Embryonic facial prominence (tissue), 1 donor: Measurements from ENCODE around the gene TTLL4.

ENCODE experiments used
- DNase-seq: peaks from one replicate; pipeline ENCODE4 v3.0.0-alpha.2; 2016; ENCODE audit errors: extremely low spot score

Gene TTLL4

GRCh38 chr2:218713922-218714321 lies 3.3 kb downstream of the TTLL4 start:
- no peak for DNase-seq

- DNase-seq, result no peak
Measured at GRCh38 chr2:218716070-218716469, 5.4 kb downstream of the TTLL4 start.

GRCh38 chr2:218717262-218717661 lies 6.6 kb downstream of the TTLL4 start:
- no peak for DNase-seq

DNA sequence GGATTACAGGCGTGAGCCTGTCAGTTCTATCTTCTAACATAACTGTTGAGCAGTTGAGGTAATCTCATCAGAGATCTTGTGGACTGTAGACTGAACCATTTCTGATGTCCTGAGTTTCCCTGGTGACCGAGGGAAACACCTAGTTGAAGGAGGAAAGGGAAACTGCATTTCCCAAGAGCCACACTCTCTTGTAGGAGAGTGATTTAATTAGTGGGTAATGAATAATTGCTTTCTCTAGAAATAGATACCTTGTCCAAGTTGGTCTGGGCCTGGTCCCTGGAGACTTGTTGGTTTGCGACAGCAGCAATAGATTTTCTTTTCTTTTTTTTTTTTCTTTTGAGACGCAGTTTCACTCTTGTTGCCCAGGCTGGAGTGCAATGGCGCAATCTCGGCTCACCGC lies 7.4 kb downstream of the TTLL4 start:
- no peak for DNase-seq

DNA sequence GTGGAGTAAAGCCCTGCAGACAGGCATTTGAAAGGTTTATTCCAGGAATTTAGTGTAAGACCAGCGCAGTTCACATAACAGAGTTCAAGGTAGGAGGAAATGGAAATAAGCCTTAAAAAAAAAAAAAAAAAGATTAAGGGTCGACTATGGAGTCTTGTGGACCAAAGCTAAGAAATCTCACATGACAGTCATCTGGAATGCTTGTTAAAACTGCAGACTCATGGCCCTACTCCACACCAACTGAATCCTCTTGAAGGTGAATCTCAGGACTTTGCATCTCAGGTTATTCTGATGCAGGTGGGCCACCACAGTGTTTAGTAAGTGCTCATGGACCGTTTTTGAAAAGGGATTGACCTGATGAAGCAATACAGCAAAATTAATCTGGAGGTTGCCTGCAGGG lies 8.8 kb downstream of the TTLL4 start:
- no peak for DNase-seq

DNA sequence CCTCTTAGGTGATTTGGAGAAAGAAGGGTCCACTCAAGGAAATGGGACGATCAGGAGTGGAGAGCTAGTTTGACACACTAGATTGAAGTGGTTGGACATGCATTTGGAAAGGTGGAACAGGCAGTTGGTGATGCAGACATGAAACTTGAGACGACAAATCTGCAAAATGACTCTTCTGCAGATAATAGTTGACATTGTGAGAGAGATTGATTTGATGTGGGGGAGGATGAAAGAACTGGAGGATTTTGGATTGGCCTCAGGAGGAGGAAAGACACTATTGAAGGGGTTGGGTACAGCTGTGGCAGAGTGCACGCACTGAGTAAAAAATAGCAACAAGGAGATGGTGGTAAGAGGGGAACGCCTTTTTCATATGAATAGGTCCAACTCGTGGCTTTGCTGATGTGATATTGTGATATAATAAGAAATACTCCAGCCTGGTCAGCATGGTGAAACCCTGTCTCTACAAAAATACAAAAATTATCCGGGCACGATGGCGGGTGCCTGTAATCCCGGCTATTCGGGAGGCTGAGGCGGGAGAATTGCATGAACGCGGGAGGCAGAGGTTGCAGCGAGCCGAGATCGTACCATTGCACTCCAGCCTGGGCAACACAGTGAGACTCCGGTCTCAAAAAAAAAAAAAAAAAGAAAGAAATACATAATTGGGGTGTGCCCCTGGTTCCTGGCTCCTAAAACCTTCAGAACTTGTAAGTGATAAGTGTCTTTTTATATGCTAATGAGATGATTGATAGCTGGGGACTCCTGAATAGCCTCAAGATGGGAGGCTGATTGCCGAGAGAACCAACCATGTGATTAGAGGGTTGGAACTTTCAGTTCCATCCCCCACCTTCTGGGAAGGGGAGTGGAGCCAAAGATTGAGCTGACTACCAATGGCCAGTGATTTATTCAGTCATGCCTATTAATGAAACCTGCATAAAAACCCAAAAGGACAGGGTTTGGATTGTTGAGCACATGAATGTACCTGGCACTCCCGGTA lies 9.7 kb downstream of the TTLL4 start:
- no peak for DNase-seq

- no peak for DNase-seq
Measured at GRCh38 chr2:218721488-218721887, 10.9 kb downstream of the TTLL4 start.

- DNase-seq, result no peak
Measured at GRCh38 chr2:218721934-218722333, 11.3 kb downstream of the TTLL4 start.

GRCh38 chr2:218722419-218722818 lies 11.8 kb downstream of the TTLL4 start:
- no peak for DNase-seq

GRCh38 chr2:218722876-218723785 lies 12.5 kb downstream of the TTLL4 start:
- DNase-seq, result no peak

DNA sequence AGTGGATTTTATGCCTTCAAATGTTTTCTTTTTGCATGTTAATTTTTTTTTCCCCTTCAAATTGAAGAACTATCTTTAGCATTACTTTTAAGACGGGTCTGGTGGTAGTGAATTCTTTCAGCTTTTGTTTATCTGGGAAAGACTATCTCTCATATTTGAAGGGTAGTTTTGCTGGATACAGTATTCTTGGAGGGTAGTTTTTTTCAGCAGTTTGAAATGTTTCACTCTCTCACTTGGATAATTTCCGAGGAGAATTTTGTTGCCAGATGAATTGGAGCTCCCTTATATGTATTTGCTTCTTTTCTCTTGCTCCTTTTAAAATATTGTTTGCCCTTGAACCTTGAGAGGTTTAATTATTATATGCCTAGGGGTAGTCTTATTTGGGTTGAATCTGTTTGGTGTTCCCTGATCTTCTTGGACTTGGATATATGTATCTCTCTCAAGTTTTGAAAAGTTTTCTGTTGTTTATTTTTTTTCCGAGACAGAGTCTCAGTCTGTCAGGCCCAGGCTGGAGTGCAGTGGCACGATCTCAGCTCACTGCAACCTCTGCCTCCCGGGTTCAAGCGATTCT lies 15.5 kb downstream of the TTLL4 start:
- no peak for DNase-seq

DNA sequence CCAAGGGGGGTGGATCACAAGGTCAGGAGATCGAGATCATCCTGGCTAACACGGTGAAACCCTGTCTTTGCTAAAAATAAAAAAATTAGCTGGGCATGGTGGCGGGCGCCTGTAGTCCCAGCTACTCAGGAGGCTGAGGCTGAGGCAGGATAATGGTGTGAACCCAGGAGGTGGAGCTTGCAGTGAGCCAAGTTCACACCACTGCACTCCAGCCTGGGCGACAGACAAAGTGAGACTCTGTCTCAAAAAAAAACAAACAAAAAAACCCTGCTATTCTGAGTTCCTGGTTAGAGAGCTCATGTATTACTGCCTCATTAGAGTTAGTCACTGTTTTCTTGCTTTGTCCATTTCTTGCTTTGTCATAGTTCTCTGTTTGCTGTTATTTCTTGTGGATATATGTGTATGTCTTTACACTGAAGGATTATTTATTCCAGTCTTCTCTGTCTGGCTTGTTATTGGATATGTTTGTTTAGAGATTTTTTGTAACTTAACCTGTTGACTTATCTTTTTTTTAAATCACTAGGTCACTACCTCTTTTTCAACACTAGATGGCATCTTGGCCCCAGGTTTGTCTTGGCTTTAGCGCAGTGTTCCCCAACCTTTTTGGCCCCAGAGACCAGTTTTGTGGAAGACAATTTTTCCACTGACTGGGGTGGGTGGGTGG lies 17.0 kb downstream of the TTLL4 start:
- no peak for DNase-seq

DNA sequence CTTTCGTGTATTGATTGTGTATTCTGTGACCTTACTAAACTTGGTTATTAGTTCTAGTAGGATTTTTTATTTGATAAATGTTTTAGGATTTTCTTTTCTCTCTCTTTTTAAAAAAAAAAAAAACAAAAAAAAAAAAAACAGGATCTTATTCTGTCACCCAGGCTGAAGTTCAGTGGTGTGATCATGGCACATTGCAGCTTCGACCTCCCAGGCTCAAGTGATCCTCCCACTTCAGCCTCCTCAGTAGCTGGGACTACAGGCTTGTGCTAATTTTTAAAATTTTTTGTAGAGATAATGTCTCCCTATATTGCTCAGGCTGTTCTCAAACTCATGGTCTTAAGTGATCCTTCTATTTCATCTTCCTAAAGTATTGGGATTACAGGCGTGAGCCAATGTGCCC lies 19.0 kb downstream of the TTLL4 start:
- DNase-seq, result no peak

GRCh38 chr2:218732052-218732760 lies 21.6 kb downstream of the TTLL4 start:
- DNase-seq, result no peak

DNA sequence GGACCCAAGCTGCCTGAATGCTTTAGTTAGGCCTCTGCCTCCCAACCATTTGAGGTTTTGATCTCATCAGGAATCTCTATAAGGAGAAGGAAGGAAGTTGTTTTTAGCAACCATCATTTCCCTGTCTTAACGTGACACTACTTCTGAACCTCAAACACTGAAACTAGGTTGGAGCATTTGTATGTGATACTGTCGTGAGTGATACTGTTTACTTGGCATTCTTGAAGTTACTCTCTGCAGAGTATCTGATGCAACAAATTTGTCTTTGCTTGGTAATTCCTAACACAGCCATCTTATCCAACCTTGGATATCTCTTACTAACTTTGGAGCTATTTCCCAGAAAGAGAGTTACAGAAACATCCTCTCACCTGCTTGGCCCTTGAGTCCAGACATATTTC lies 22.1 kb downstream of the TTLL4 start:
- no peak for DNase-seq

DNA sequence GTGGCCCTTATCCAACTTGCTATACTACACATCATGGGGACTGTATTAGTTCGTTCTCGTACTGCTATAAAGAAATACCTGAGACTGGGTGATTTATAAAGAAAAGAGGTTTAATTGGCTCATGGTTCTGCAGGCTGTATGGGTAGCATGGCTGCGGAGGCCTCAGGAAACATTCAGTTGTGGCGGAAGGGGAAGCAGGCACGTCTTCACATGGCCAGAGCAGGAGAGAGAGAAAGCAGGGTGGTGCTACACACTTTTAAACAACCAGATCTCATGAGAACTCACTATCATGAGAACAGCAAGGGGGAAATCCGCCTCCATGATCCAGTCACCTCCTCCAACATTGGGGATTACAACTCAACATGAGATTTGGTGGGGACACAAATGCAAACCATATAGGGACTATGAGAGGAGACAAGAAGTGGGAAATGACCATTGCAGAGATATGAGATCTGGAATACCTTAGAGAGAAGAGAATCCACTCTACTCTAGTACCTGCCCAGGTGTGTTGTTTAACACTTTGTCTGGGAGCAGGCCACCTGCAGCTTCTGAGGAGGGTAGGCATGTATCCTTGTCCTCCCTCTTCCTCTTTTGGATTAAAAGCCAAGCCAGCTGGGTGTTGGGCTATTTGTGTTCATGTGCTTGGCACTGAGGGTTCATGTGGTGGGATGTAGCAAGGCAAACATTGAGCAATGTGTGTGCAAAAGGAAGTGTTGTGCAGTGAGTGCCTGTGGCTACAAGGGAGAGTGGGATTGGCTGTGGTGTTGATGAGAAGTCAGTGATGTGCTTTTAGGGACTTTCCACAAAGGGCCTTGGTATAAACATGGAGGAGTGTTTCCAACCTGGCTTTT lies 22.8 kb downstream of the TTLL4 start:
- no peak for DNase-seq

DNA sequence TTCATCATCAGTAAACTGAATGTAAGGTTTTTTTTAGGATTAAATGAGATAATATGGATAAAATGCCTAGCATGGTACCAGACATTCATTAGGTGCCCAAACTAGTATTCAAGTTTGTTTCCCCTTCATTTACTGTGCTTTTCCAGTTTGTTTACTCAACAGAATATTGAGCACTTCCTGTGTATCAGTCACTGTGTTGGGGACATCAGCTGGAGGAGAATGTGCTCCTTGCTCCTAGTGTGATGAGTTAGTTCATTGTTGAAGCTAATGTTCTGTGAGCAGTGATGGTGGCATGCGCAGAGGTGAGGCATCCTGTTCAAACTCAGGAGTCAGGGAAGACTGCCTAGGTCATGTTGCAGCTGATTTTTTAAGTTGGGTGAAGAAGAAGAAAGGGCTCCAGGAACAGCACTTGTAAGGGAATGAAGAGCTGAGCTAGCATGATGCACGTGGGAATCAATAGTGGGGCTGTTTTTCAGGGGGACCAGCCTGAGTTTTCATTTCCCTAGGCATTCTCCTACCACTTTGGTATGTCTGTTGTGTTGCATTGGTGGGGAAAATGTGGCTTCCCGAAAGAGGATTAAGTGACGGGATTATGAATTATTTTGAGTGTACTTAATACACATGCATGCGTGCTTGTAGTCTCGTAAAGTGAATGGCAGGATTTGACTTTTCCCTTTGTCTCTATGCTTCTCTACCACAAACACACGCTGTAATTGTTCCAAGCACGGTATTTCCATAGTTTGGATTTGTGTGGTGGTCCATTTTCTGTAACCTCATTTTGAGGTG lies 23.7 kb downstream of the TTLL4 start:
- no peak for DNase-seq

- no peak for DNase-seq
Measured at GRCh38 chr2:218736531-218736930, 25.9 kb downstream of the TTLL4 start.

DNA sequence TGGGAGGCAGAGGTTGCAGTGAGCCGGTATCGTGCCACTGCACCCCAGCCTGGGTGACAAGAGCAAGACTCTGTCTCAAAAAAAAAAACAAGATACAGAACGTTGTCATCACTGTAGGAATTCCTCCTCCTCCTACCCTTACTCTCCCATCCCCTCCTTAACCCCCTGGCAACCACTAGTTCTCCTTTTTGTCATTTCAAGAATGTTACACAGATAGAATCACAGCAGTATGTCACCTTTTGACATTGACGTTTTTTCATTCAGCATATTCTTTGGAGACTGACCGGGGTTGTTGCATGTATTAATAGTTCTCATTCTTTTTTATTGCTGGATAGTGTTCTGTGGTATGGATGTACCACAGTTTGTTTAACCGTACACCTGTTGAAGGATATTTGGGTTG lies 32.4 kb downstream of the TTLL4 start:
- no peak for DNase-seq
